GM21515 (cell line): ENCODE results near the gene RALGDS.
"Not testable (repeated sequence)": the region's sequence is repeated elsewhere in the genome, so short reads cannot be mapped to it uniquely, and the experiment has no call there.

ENCODE experiments used
- ATAC-seq: cut with Tn5 transposase; IDR thresholded peaks from one replicate; pipeline ENCODE4 v1.9.1; 2021; ENCODE audit not compliant: unreplicated experiment

Gene RALGDS

GRCh38 chr9:133090187-133090586 is 30.9 kb downstream of the RALGDS start:
- ATAC-seq = no peak

GRCh38 chr9:133089271-133089671 is 31.8 kb downstream of the RALGDS start:
- no peak for ATAC-seq

GRCh38 chr9:133088756-133089155 is 32.3 kb downstream of the RALGDS start:
- no peak for ATAC-seq

- ATAC-seq = no peak
Observed at GRCh38 chr9:133088146-133088750, 32.8 kb downstream of the RALGDS start.

GRCh38 chr9:133087429-133088145 is 33.5 kb downstream of the RALGDS start:
- ATAC-seq = no peak

GRCh38 chr9:133086894-133087293 is 34.1 kb downstream of the RALGDS start:
- no peak for ATAC-seq

GRCh38 chr9:133086212-133086860 is 34.7 kb downstream of the RALGDS start:
- ATAC-seq = not testable (repeated sequence)

- not testable (repeated sequence) for ATAC-seq
Observed at GRCh38 chr9:133083688-133084087, 37.4 kb downstream of the RALGDS start.

- ATAC-seq = not testable (repeated sequence)
Observed at GRCh38 chr9:133081957-133082644, 38.9 kb downstream of the RALGDS start.

GRCh38 chr9:133080786-133081779 is 40.0 kb downstream of the RALGDS start:
- not testable (repeated sequence) for ATAC-seq

- ATAC-seq = no peak
Observed at GRCh38 chr9:133080161-133080560, 40.9 kb downstream of the RALGDS start.

- ATAC-seq = no peak
Observed at GRCh38 chr9:133078486-133078885, 42.6 kb downstream of the RALGDS start.

- ATAC-seq = no peak
Observed at GRCh38 chr9:133076691-133077090, 44.3 kb downstream of the RALGDS start.

GRCh38 chr9:133075925-133076630 is 45.0 kb downstream of the RALGDS start:
- ATAC-seq = no peak

DNA sequence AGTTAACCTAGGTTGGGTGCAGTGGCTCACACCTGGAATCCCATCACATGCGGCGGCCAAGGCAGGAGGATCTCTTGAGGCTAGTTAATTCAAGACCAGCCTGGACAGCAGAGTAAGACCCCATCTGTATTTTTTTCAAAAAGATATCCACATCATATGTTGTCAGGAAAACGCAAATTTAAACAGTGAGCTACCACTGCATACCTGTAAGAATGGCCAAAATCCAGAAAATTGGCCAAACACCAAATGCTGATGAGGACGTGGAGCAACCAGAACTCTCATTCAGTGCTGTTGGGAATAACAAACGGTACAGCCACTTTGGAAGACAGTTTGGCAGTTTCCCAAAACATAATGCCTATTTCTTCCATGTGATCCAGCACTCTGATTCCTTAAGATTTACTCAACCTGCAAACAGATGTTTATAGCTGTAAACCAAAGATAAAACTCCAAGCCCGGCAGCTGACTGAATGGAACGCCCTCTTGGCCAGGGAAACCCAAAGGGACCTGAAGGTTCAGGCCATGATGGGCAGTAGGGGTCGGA is 46.9 kb downstream of the RALGDS start:
- no peak for ATAC-seq

GRCh38 chr9:133073086-133074014 is 47.7 kb downstream of the RALGDS start:
- ATAC-seq = no peak

GRCh38 chr9:133072210-133072609 is 48.8 kb downstream of the RALGDS start:
- not testable (repeated sequence) for ATAC-seq

DNA sequence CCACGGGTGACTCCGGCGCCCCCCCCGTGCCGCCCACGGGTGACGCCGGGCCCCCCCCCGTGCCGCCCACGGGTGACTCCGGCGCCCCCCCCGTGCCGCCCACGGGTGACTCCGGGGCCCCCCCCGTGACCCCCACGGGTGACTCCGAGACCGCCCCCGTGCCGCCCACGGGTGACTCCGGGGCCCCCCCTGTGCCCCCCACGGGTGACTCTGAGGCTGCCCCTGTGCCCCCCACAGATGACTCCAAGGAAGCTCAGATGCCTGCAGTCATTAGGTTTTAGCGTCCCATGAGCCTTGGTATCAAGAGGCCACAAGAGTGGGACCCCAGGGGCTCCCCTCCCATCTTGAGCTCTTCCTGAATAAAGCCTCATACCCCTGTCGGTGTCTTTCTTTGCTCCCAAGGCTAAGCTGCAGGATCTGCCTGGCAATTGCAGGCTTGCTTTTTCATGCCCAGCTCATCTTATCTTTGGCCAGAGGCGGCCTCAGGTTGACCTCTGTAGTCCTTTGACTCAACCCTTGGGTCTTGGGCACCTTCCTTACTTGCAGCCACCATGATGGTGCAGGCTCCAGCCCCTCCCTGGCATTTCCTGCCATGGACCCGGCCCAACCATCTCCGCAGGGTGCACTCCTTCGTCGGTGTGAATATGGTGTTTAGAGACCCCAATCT is 49.4 kb downstream of the RALGDS start:
- no peak for ATAC-seq
